Posterior cingulate gyrus (tissue), 11 donors: ENCODE data around the gene TRIM42.
A peak's percentile ranks its signal among the peaks of the same experiment; 100 is the strongest.

Experiments used
- DNase-seq, 10 donors: peaks; one replicate each; pipeline versions ENCODE4 v3.0.0 to v3.0.0-alpha.2; 2020 to 2021; ENCODE audit warnings: mixed read lengths in 3 of 10
- intact Hi-C: fragments of 100-400 bp; cut with DNase I; formaldehyde crosslinking; loops from one replicate; pipeline ENCODE4 v1.15.1; 2023

Gene TRIM42

DNA sequence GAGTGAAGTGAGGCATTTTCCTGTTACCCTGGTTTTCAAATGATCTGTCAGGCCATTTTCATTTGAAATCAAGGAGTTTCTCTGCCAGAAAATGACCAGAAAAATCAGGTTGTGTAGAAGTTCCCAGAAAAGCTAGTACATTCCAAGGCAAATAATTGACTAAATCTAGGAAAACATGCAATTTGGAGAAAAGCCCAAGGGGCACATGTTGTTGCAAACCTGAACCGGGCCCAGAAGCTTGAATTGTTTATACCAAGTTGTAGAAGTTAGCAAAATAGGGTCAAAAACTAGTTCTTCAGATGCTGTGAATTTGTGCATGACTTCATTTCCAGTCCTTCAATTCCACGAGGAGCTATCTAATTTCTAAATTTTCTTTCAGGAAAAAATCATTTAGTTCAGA lies 31.0 kb downstream of the TRIM42 start:
- no peak for DNase-seq
- intact Hi-C loops = no loop called here

DNA sequence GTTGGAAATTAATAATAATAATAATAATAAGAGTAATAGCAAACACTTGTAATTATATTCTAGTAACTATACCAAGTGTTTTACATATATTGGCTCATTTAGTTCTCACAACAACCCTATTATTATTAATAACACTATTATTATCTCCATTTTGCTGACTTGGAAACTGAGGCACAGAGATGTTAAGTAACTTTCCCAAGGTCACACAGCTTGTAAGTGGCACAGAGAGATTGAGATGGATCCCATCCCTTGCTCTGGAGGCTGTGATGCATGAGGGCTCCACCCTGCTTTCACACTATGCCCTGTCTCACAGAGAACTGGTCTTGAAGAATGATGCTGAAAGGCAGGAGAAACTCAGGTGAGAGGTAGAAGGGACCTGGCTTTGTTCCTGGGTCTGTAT lies 31.9 kb downstream of the TRIM42 start:
- no peak for DNase-seq
- intact Hi-C loops = no loop called here

GRCh38 chr3:140710711-140711389 lies 33.0 kb downstream of the TRIM42 start:
- intact Hi-C loops = no loop called here

GRCh38 chr3:140711390-140712035 lies 33.6 kb downstream of the TRIM42 start:
- DNase-seq = no peak

More at GRCh38 chr3:140710711-140711389, 33.0 kb downstream of the TRIM42 start:
- DNase-seq = no peak

DNA sequence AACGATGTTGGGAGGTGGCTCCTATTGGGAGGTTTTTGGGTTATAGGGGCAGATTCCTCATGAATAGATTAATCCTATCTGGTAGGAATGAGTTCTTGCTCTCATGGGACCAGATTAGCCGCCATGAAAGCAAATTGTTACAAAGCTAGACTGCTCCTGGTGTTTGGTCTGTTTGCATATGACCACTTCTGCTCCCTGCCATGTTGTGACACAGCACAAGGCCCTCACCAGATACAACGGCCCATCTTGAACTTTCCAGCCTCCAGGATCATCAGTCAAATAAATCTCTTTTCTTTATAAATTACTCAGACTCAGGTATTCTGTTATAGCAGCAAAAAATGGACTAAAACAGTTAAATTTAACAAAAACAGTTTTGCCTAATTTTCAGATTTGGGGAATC lies 34.4 kb downstream of the TRIM42 start:
- intact Hi-C loops = no loop called here
- no peak for DNase-seq

More at GRCh38 chr3:140711390-140712035, 33.6 kb downstream of the TRIM42 start:
- intact Hi-C loops = no loop called here

DNA sequence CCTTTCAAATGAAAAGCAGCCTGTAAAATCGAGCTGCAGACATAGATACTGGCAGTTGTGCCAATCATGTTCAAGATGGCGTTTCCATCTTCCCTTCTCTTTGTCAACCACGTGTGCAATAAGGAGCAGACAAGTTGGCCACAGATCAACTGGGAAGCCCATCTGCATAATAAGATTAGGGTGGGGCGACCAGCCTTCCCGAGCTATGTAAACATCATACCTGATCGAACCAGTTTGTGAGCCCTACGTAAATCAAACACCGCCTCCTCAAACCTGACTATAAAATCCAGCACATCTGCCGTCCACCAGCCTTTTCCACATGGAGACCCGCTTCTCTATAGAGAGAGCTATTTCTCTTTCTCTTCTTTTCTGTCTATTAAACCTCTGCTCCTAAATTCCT lies 37.2 kb downstream of the TRIM42 start:
- intact Hi-C loops = no loop called here
- DNase-seq = no peak

DNA sequence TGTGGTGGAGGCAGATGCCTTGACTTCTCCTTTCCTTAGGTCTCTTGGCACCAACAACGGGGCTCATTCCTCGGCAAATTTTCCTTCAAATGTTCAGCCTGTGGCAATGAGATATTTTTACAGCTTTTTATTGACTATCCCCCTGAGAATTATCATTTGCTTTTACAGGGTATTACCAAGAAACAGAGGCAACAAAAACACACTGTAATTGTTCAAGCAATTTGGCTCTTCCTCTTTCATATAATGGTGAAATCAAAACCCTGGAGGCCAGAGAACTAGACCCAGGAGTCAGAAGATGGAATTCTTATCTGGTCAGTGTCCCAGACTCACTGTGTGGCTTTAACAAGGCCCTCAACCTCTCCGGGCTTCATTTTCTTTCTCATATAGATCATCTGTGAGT lies 40.1 kb downstream of the TRIM42 start:
- intact Hi-C loops = no loop called here
- DNase-seq = no peak

DNA sequence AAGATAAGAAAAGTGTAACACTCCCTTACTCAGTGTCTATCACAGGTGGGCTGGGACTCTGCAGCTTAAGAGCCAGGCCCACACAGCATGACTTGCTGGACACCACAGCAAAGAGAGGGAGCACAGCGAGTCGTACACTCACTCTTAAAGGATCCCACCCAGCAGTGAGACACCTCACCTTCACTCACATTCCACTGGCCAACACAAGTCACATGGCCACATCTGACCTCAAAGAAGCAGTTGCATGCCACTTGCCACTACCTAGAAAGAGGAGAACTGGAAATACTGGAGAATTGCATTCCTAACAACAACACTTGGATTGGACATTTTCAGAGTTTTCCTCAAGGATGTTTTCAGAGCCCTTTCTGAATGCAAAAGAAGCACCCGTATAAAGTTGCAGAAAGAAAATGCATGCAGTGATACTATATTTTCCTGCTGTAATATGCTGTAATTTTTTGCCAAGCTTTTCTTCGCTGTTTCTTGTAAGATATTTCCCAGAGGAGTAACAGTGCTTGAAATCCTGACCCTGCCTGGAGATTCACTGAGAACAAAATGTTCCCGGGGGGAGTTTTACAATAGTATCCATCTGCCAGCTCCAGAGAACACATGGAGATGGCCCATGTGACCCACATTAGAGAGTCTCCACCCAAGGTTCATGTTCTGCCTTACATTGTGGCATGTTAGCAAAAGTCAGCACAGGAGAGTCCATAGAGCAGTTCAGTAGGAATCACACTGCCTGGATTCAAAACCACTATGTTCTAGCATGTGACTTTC lies 42.2 kb downstream of the TRIM42 start:
- intact Hi-C loops = no loop called here
- DNase-seq = no peak

- DNase-seq = no peak
- intact Hi-C loops = no loop called here
Measured at GRCh38 chr3:140723576-140723975, 45.7 kb downstream of the TRIM42 start.

DNA sequence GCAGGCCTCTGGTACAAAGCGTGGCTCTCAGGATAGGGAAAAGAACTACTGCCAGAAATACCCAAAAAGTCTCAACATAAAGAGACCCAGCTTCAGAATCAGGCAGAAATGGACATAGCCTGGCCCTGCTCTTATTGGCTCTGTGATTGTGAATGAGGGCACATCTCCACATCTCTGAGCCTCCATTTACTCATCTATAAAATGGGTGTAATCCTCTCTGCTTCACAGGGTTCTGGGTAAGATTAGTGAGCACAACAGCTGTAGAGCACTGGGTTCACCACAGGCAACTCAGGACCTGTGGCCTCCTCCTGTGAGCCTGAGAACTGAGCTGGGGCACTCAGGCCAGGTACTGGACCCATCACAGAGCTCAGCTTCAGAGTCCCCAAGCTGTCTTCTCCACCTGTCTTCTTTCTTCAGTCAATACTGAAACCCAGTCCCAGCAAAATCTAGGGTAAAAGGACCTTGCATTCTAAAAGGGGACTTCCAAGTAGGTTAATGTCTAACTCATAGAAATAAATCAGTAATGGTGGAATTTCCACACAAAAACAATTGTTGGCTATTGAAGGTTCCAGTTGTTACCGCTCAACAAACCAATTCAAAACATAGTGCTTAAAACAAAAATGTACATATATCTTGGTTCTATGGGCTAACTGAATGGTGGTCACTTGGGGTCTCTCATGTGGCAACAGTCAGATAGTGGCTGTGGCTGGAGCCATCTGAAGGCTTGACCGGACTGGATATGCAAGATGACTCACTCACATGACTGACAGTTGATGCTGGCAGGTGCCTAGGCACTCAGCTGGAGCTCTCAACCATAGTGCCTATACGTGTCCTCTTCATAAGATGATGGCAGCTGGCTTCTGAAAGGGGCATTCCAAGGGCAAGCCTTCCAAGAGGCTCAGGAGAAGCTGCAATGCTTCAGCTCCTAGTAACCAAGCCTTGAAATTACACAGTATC lies 47.3 kb downstream of the TRIM42 start:
- intact Hi-C loops = no loop called here

GRCh38 chr3:140726066-140726465 lies 48.2 kb downstream of the TRIM42 start:
- intact Hi-C loops = no loop called here
- no peak for DNase-seq

More for the DNA sequence above, 47.3 kb downstream of the TRIM42 start:
- DNase-seq = no peak

- intact Hi-C loops = no loop called here
- no peak for DNase-seq
Measured at GRCh38 chr3:140727886-140728285, 50.0 kb downstream of the TRIM42 start.

GRCh38 chr3:140731440-140732119 lies 53.7 kb downstream of the TRIM42 start:
- DNase-seq = no peak
- intact Hi-C loops = loop anchor here (10.0 kb wide), 1 partner anchor 1307 kb away; no protein-coding TSS in a partner anchor

DNA sequence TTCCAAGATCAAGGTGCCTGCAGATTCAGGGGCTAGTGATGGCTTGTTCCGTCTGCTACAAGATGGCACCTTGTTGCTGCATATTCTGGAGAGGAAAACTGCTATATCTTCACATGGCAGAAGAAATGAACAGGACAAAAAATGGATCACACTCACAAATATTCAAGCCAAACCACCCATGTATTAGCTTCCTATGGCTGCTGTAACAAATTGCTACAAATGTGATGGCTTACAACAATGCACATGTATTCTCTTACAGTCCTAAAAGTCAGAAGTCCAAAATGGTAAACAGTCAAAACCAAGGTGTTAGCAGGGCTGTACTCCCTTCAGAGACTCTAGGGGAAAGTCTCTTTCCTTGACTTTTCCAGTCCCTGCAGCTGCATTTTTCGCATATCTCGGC lies 55.8 kb downstream of the TRIM42 start:
- intact Hi-C loops = loop anchor here (10.0 kb wide), 1 partner anchor 1309 kb away; no protein-coding TSS in a partner anchor
- DNase-seq = no peak

DNA sequence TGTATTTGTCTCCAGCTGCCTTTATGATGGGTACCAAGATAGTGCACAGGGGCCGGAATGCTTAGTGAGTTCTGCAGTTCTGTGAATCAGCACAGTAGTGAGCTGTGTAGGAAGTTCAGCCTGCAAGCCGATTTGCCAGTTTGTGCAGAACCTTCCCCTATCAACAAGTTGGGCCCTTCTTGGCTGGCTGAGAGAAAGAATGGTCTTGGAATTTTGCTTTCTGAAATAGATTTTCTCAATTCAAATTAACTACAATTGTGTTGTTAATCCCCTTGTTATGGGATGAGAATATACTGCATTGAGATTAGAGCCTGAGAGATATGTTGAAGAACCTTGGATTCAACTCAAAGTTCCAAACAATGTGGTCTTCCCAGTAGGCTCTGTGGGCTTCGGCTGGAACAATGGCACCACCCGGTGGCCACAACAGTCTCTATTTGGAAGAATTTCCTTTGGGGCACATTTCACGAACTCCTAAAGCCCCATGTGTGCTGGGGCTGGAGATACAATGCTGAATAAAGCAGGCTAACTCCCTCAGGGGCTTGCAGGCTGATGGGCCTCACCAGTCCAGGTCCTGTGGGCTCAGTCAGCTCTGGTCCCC lies 59.1 kb downstream of the TRIM42 start:
- intact Hi-C loops = loop anchor here (5.0 to 10.0 kb wide), 2 partner anchors 800 to 1312 kb away; partner anchors contain the start of gene CLSTN2
- peak in 9 of 10 donors; percentile 35 to 93 (median 63) for DNase-seq

- intact Hi-C loops = no loop called here
- DNase-seq = peak in 1 of 10 donors; percentile 8
Measured at GRCh38 chr3:140742116-140742515, 64.3 kb downstream of the TRIM42 start.

GRCh38 chr3:140748171-140748570 lies 70.3 kb downstream of the TRIM42 start:
- intact Hi-C loops = no loop called here

GRCh38 chr3:140748903-140749302 lies 71.0 kb downstream of the TRIM42 start:
- DNase-seq = peak in 2 of 10 donors; percentile 18 to 77
- intact Hi-C loops = no loop called here

More at GRCh38 chr3:140748171-140748570, 70.3 kb downstream of the TRIM42 start:
- DNase-seq = peak in 1 of 10 donors; percentile 22
